CD4-positive, CD25-positive, alpha-beta regulatory T cell (primary cell): Measurements from ENCODE around the gene PYY. TPM values are rescaled to one million over a fixed set of nuclear protein-coding genes. Genes with fewer than 3 reads are reported as not detected.
"Not testable (repeated sequence)": the region's sequence is repeated elsewhere in the genome, so short reads cannot be mapped to it uniquely, and the experiment has no call there.

Source experiments
- ATAC-seq, 2 donors: fragments of 150-1000 bp; cut with Tn5 transposase; one replicate each; pipeline ENCODE4 v1.10.0; 2021; ENCODE audit warnings: low read depth in 2 of 2, moderate number of reproducible peaks in 2 of 2, moderate library complexity in 1 of 2
- DNase-seq, 3 donors: peaks; one replicate each; pipeline versions ENCODE4 v3.0.0 to v3.0.0-alpha.2; 2012 to 2022; ENCODE audit warnings: mixed read lengths in 1 of 3
- H3K27ac ChIP-seq: one replicate; pipeline ENCODE4 v1.7.0; 2013; ENCODE audit warnings: mild to moderate bottlenecking, low read length; ENCODE audit not compliant: insufficient read depth, poor library complexity, severe bottlenecking
- H3K27me3 ChIP-seq: one replicate; pipeline ENCODE4 v1.7.0; 2013; ENCODE audit warnings: low read length; ENCODE audit not compliant: control insufficient read depth, insufficient read depth
- H3K36me3 ChIP-seq: one replicate; pipeline ENCODE4 v1.7.0; 2013; ENCODE audit warnings: mild to moderate bottlenecking, low read length, moderate library complexity; ENCODE audit not compliant: control insufficient read depth, insufficient read depth
- H3K4me1 ChIP-seq: 2 replicates; pipeline ENCODE4 v1.7.0; 2013; ENCODE audit warnings: mild to moderate bottlenecking, low read length; ENCODE audit not compliant: insufficient read depth, control insufficient read depth, poor library complexity, severe bottlenecking
- H3K4me3 ChIP-seq: one replicate; pipeline ENCODE4 v1.7.0; 2013; ENCODE audit warnings: low read depth, mild to moderate bottlenecking, low read length, moderate library complexity
- H3K9me3 ChIP-seq, 2 experiments: 1 replicate in 1 of 2; 2 replicates in 1 of 2; pipeline ENCODE4 v1.7.0; 2013; ENCODE audit warnings: low read length in 2 of 2, mild to moderate bottlenecking in 1 of 2, moderate library complexity in 1 of 2; ENCODE audit not compliant: control insufficient read depth in 2 of 2
- H3K27ac Mint-ChIP-seq, 3 donors: one replicate each; pipeline ENCODE4 v1.8.0; 2020 to 2022; ENCODE audit warnings: mild to moderate bottlenecking in 3 of 3, mixed read lengths in 3 of 3, moderate library complexity in 2 of 3
- H3K27me3 Mint-ChIP-seq: one replicate; pipeline ENCODE4 v1.8.0; 2022; ENCODE audit warnings: mild to moderate bottlenecking, mixed read lengths
- H3K36me3 Mint-ChIP-seq: one replicate; pipeline ENCODE4 v1.8.0; 2020; ENCODE audit warnings: mixed read lengths
- H3K4me1 Mint-ChIP-seq, 4 donors: one replicate each; pipeline ENCODE4 v1.8.0; 2020 to 2022; ENCODE audit warnings: mixed read lengths in 4 of 4, mild to moderate bottlenecking in 1 of 4
- H3K4me3 Mint-ChIP-seq, 4 donors: one replicate each; pipeline ENCODE4 v1.8.0; 2020 to 2022; ENCODE audit warnings: mild to moderate bottlenecking in 4 of 4, mixed read lengths in 4 of 4, moderate library complexity in 3 of 4
- H3K9me3 Mint-ChIP-seq, 7 donors: one replicate each; pipeline ENCODE4 v1.8.0; 2020 to 2022; ENCODE audit warnings: mixed read lengths in 7 of 7, mild to moderate bottlenecking in 3 of 7, moderate library complexity in 2 of 7
- polyA plus RNA-seq, 4 donors: library from polyadenylated mRNA; unstranded; fragments of 300-500 nt; fragmentation: Illumina TruSeq; gene quantifications; one replicate each; pipeline ENCODE4 v1.2.3, GENCODE V29; 2021
- total RNA-seq: library from RNA; stranded (reverse); gene quantifications from one replicate; pipeline ENCODE4 v1.2.3, GENCODE V29; 2022

PYY gene
- total and polyA plus RNA-seq, 5 donors from 2014 or later, result not detected

GRCh38 chr17:43966276-43966675 lies 12.5 kb upstream of the PYY start:
- Mint-ChIP-seq H3K36me3 (no peaks in the 10 kb centered on the region), H3K9me3 (peaks cover 0 to 2% (median 0%) of the 10 kb centered on the region in 7 donors), H3K27me3 (peaks cover 16% of the 10 kb centered on the region), H3K4me3 (no peak overlapping the region), H3K4me1 (no peaks in the 10 kb centered on the region), H3K27ac (no peak overlapping the region)
- no peak overlapping the region for H3K27ac ChIP-seq
- H3K9me3 ChIP-seq, result no peaks in the 10 kb centered on the region
- H3K27me3 ChIP-seq, result peaks cover 9% of the 10 kb centered on the region
- H3K36me3 ChIP-seq, result no peaks in the 10 kb centered on the region
- no peaks in the 10 kb centered on the region for H3K4me1 ChIP-seq
- no peak for DNase-seq
- H3K4me3 ChIP-seq, result no peak overlapping the region
- ATAC-seq, result no peak

- Mint-ChIP-seq H3K27me3 (peaks cover 25% of the 10 kb centered on the region), H3K9me3 (peaks cover 0 to 2% (median 0%) of the 10 kb centered on the region in 7 donors), H3K4me1 (no peaks in the 10 kb centered on the region), H3K4me3 (no peak overlapping the region), H3K27ac (no peak overlapping the region), H3K36me3 (no peaks in the 10 kb centered on the region)
- ATAC-seq, result no peak
- no peaks in the 10 kb centered on the region for H3K36me3 ChIP-seq
- H3K27ac ChIP-seq, result no peak overlapping the region
- H3K9me3 ChIP-seq, result no peaks in the 10 kb centered on the region
- DNase-seq, result no peak
- no peaks in the 10 kb centered on the region for H3K4me1 ChIP-seq
- peaks cover 7% of the 10 kb centered on the region for H3K27me3 ChIP-seq
- no peak overlapping the region for H3K4me3 ChIP-seq
These were observed 8.7 kb upstream of the PYY start for GRCh38 chr17:43962479-43962878.

GRCh38 chr17:43961954-43962353 lies 8.2 kb upstream of the PYY start:
- DNase-seq (no peak), ATAC-seq (no peak)
- H3K27me3 ChIP-seq, result peaks cover 7% of the 10 kb centered on the region
- no peak overlapping the region for H3K27ac ChIP-seq
- Mint-ChIP-seq H3K27me3 (peaks cover 31% of the 10 kb centered on the region), H3K9me3 (peaks cover 0 to 2% (median 0%) of the 10 kb centered on the region in 7 donors), H3K27ac (no peak overlapping the region), H3K4me1 (no peaks in the 10 kb centered on the region), H3K4me3 (no peak overlapping the region), H3K36me3 (no peaks in the 10 kb centered on the region)
- H3K36me3 ChIP-seq, result no peaks in the 10 kb centered on the region
- H3K4me3 ChIP-seq, result no peak overlapping the region
- no peaks in the 10 kb centered on the region for H3K4me1 ChIP-seq
- H3K9me3 ChIP-seq, result no peaks in the 10 kb centered on the region

- H3K4me3 ChIP-seq, ATAC-seq, H3K9me3 Mint-ChIP-seq, H3K27ac ChIP-seq, H3K27ac Mint-ChIP-seq, H3K9me3 ChIP-seq, H3K27me3 ChIP-seq, H3K4me3 Mint-ChIP-seq, H3K36me3 ChIP-seq, DNase-seq, H3K4me1 Mint-ChIP-seq, H3K4me1 ChIP-seq, H3K36me3 Mint-ChIP-seq: not testable (repeated sequence)
- peaks cover 37% of the 10 kb centered on the region for H3K27me3 Mint-ChIP-seq
These were observed 7.6 kb upstream of the PYY start for GRCh38 chr17:43961292-43961691.

- Histone ChIP-seq H3K4me1 (no peaks in the 10 kb centered on the region), H3K4me3 (no peak overlapping the region), H3K9me3 (no peaks in the 10 kb centered on the region), H3K27ac (no peak overlapping the region), H3K27me3 (peaks cover 6% of the 10 kb centered on the region), H3K36me3 (no peaks in the 10 kb centered on the region)
- no peak overlapping the region for H3K4me3 Mint-ChIP-seq
- H3K27me3 Mint-ChIP-seq, result peaks cover 58% of the 10 kb centered on the region
- no peak for DNase-seq
- H3K4me1 Mint-ChIP-seq, result no peaks in the 10 kb centered on the region
- H3K27ac Mint-ChIP-seq, result no peak overlapping the region
- H3K36me3 Mint-ChIP-seq, result no peaks in the 10 kb centered on the region
- no peak for ATAC-seq
- peaks cover 0 to 2% (median 0%) of the 10 kb centered on the region in 7 donors for H3K9me3 Mint-ChIP-seq
These were observed 5.1 kb upstream of the PYY start for GRCh38 chr17:43958748-43959352.

- no peak overlapping the region for H3K27ac Mint-ChIP-seq
- H3K27me3 ChIP-seq, result peaks cover 9% of the 10 kb centered on the region
- no peaks in the 10 kb centered on the region for H3K36me3 ChIP-seq
- ATAC-seq (no peak), DNase-seq (no peak)
- H3K9me3 Mint-ChIP-seq, result peaks cover 0 to 2% (median 0%) of the 10 kb centered on the region in 7 donors
- H3K4me3 Mint-ChIP-seq, result no peak overlapping the region
- peaks cover 61% of the 10 kb centered on the region for H3K27me3 Mint-ChIP-seq
- peaks cover 5% of the 10 kb centered on the region for H3K36me3 Mint-ChIP-seq
- peaks cover 0 to 5% (median 0%) of the 10 kb centered on the region in 4 donors for H3K4me1 Mint-ChIP-seq
- H3K4me3 ChIP-seq, result no peak overlapping the region
- H3K27ac ChIP-seq, result no peak overlapping the region
- peaks cover 4% of the 10 kb centered on the region for H3K4me1 ChIP-seq
- H3K9me3 ChIP-seq, result no peaks in the 10 kb centered on the region
These were observed 2.5 kb upstream of the PYY start for GRCh38 chr17:43956222-43956621.

GRCh38 chr17:43952724-43953666 lies 745 bp downstream of the PYY start:
- Histone ChIP-seq H3K4me3 (no peak overlapping the region), H3K36me3 (no peaks in the 10 kb centered on the region), H3K27ac (no peak overlapping the region), H3K27me3 (peaks cover 16% of the 10 kb centered on the region), H3K9me3 (no peaks in the 10 kb centered on the region), H3K4me1 (peaks cover 4% of the 10 kb centered on the region)
- DNase-seq, result peak in 1 of 3 donors; percentile 16
- Mint-ChIP-seq H3K27ac (no peak overlapping the region), H3K4me3 (no peak overlapping the region), H3K36me3 (peaks cover 5% of the 10 kb centered on the region), H3K27me3 (peaks cover 61% of the 10 kb centered on the region), H3K9me3 (peaks cover 0 to 2% (median 0%) of the 10 kb centered on the region in 7 donors), H3K4me1 (peaks cover 0 to 5% (median 0%) of the 10 kb centered on the region in 4 donors)
- ATAC-seq, result no peak
